Body of pancreas (tissue), 4 donors: ENCODE measurements around the gene STAT1.

ENCODE experiments used
- POLR2A ChIP-seq, 3 donors: fragments of 450-650 bp; IDR thresholded peaks; one replicate each; pipeline ENCODE4 v1.6.1; 2016; ENCODE audit warnings: antibody characterized with exemption in 3 of 3, mild to moderate bottlenecking in 2 of 3
- TF ChIP-seq, protein P1 (sequence below), 7 experiments: fragments of 450-650 bp in 4 of 7; fragments of 200-600 bp in 3 of 7; sonication (generic) in 3 of 7; IDR thresholded peaks; one replicate each; pipeline ENCODE4 v1.5.1; 2016 to 2019; ENCODE audit warnings: antibody characterized with exemption in 7 of 7

DNA sequence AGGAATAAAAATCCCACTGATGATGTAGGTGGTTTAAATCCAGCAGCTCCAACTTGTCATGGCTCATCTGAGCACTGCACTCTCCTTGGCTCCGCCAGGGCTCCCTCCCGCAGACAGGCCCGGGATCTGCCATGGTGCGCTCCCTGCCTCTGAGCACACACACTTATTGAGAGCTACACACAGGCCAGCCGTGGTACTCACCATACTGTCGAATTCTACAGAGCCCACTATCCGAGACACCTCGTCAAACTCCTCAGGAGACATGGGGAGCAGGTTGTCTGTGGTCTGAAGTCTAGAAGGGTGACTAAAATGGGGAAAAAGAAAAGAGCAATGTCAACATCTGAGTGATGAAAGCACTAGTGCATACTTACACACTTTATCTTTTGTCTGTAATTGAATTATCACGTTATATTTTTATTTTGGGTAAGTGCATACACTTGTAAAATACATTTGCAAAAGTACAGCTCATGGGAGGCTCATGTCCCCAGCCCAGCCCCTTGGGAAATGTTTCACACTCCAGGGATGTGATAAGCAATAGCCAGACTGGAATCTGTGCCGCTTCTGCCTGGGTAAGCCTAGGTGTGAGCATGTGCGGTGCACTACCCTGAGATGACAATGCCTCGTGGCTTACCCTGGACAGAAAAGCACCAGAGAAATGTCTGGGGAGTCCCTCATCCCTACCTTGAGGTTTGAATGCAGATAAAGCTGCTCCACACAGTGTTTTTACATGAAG is 39.2 kb downstream of the STAT1 start:
- TF ChIP-seq, protein P1, sequence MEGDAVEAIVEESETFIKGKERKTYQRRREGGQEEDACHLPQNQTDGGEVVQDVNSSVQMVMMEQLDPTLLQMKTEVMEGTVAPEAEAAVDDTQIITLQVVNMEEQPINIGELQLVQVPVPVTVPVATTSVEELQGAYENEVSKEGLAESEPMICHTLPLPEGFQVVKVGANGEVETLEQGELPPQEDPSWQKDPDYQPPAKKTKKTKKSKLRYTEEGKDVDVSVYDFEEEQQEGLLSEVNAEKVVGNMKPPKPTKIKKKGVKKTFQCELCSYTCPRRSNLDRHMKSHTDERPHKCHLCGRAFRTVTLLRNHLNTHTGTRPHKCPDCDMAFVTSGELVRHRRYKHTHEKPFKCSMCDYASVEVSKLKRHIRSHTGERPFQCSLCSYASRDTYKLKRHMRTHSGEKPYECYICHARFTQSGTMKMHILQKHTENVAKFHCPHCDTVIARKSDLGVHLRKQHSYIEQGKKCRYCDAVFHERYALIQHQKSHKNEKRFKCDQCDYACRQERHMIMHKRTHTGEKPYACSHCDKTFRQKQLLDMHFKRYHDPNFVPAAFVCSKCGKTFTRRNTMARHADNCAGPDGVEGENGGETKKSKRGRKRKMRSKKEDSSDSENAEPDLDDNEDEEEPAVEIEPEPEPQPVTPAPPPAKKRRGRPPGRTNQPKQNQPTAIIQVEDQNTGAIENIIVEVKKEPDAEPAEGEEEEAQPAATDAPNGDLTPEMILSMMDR (IDR thresholded peaks at IDR 0.05): no peak
- TF ChIP-seq POLR2A (IDR thresholded peaks at IDR 0.05): no peak
